ENCODE results near the gene PEX13. TPM values are rescaled to one million over a fixed set of nuclear protein-coding genes. Genes with fewer than 3 reads are reported as not detected.

Gene PEX13
- total RNA-seq, 1 experiment from 2014 or later: 20.4 TPM

- TF ChIP-seq ARID4B (CRISPR knock-in tag; IDR thresholded peaks at IDR 0.05; ENCODE audit: borderline replicate concordance) (no peak), STAT6 (CRISPR knock-in tag; conservative IDR thresholded peaks at IDR 0.05; ENCODE audit: low read depth) (no peak), RORB (CRISPR knock-in tag; IDR thresholded peaks at IDR 0.05) (no peak), NFE2L1 (CRISPR knock-in tag; IDR thresholded peaks at IDR 0.05) (no peak)
- Mint-ChIP-seq H3K36me3 (peaks cover 11% of the 10 kb centered on the region), H3K27ac (no peak overlapping the region), H3K27me3 (ENCODE audit: low read depth) (no peaks in the 10 kb centered on the region), H3K4me3 (no peak overlapping the region), H3K9me3 (no peaks in the 10 kb centered on the region), H3K4me1 (no peaks in the 10 kb centered on the region)
- DNase-seq (ENCODE audit: low spot score) (no peak), ATAC-seq (no peak)
- ChIA-PET CTCF (no interaction called here), POLR2A (no interaction called here)
Observed at GRCh38 chr2:61045226-61045625, 27.7 kb downstream of the PEX13 start.

GRCh38 chr2:61045999-61046398, 28.5 kb downstream of the PEX13 start:
- no peaks in the 10 kb centered on the region for H3K9me3 Mint-ChIP-seq
- no peaks in the 10 kb centered on the region for H3K27me3 Mint-ChIP-seq (ENCODE audit: low read depth)
- no peak overlapping the region for H3K4me3 Mint-ChIP-seq
- DNase-seq (ENCODE audit: low spot score) (no peak), ATAC-seq (no peak)
- CTCF ChIA-PET: no interaction called here
- H3K4me1 Mint-ChIP-seq: no peaks in the 10 kb centered on the region
- H3K27ac Mint-ChIP-seq: no peak overlapping the region
- POLR2A ChIA-PET: no interaction called here
- peaks cover 11% of the 10 kb centered on the region for H3K36me3 Mint-ChIP-seq
- no peak for TF ChIP-seq GTF2I (CRISPR knock-in tag; conservative IDR thresholded peaks at IDR 0.05)
- TF ChIP-seq GRHL2 (CRISPR knock-in tag; IDR thresholded peaks at IDR 0.05; ENCODE audit: insufficient replicate concordance, severe bottlenecking): no peak
- TF ChIP-seq IRF1 (CRISPR knock-in tag; IDR thresholded peaks at IDR 0.05): no peak
- no peak for TF ChIP-seq ZNF671 (CRISPR knock-in tag; IDR thresholded peaks at IDR 0.05)
- TF ChIP-seq NR3C1 (CRISPR knock-in tag; conservative IDR thresholded peaks at IDR 0.05; ENCODE audit: low read depth): no peak
- TF ChIP-seq KAT7 (CRISPR knock-in tag; IDR thresholded peaks at IDR 0.05; ENCODE audit: borderline replicate concordance): no peak
- no peak for TF ChIP-seq ZNF138 (CRISPR knock-in tag; conservative IDR thresholded peaks at IDR 0.05)
- TF ChIP-seq NR2C2 (CRISPR knock-in tag; IDR thresholded peaks at IDR 0.05): no peak
- no peak for TF ChIP-seq ATF3 (CRISPR knock-in tag; conservative IDR thresholded peaks at IDR 0.05)
- no peak for TF ChIP-seq ERG (CRISPR knock-in tag; IDR thresholded peaks at IDR 0.05)
- no peak for TF ChIP-seq MAX (CRISPR knock-in tag; IDR thresholded peaks at IDR 0.05)
- no peak for TF ChIP-seq SMAD3 (CRISPR knock-in tag; IDR thresholded peaks at IDR 0.05; ENCODE audit: borderline replicate concordance)
- TF ChIP-seq NFYB (CRISPR knock-in tag; conservative IDR thresholded peaks at IDR 0.05; ENCODE audit: low read depth): no peak
- TF ChIP-seq TEAD1 (CRISPR knock-in tag; IDR thresholded peaks at IDR 0.05): no peak
- no peak for TF ChIP-seq PRRX2 (CRISPR knock-in tag; IDR thresholded peaks at IDR 0.05)
- no peak for TF ChIP-seq ZNF317 (CRISPR knock-in tag; IDR thresholded peaks at IDR 0.05; ENCODE audit: borderline replicate concordance, low read depth)
- no peak for TF ChIP-seq ZNF512 (CRISPR knock-in tag; IDR thresholded peaks at IDR 0.05; ENCODE audit: borderline replicate concordance)

Data from WTC11 (cell line).